ENCODE results near the gene SPATA13.
"Not testable (repeated sequence)": the region's sequence is repeated elsewhere in the genome, so short reads cannot be mapped to it uniquely, and the experiment has no call there.

SPATA13 gene

GRCh38 chr13:24160458-24161009 is at the start of gene SPATA13:
Gene SPATA13, plus strand, starts transcription at chr13:24160720. Its CDS starts 62,210 bp downstream, at chr13:24222930.
- DNase-seq = peak; percentile 90

- DNase-seq = no peak
Measured at GRCh38 chr13:24112791-24113190, 47.7 kb upstream of the SPATA13 start.

GRCh38 chr13:24115671-24116070 is 44.8 kb upstream of the SPATA13 start:
- DNase-seq = no peak

- DNase-seq = no peak
Measured at GRCh38 chr13:24116131-24116530, 44.4 kb upstream of the SPATA13 start.

GRCh38 chr13:24118576-24118975 is 41.9 kb upstream of the SPATA13 start:
- DNase-seq = no peak

- no peak for DNase-seq
Measured at GRCh38 chr13:24119626-24120508, 40.7 kb upstream of the SPATA13 start.

DNA sequence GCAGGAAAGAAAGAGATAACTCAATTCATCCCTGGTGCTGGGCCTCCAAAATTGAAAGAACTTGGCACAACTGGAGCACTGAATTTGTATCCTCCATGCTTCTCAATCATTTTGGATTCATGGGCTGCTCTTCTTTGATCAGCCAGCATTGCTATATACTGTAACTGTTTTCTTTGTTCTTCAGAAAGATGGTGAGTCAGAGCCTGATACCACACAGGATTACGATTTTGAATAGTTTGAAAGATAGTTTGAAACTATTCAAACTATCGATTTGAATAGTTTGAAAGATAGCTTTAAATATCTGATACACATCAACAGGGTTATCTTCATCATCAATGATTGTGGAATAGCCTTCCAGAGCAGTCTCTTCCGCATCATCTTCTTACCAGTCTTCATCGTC is 38.5 kb upstream of the SPATA13 start:
- not testable (repeated sequence) for DNase-seq

- DNase-seq = no peak
Measured at GRCh38 chr13:24122569-24122968, 38.0 kb upstream of the SPATA13 start.

DNA sequence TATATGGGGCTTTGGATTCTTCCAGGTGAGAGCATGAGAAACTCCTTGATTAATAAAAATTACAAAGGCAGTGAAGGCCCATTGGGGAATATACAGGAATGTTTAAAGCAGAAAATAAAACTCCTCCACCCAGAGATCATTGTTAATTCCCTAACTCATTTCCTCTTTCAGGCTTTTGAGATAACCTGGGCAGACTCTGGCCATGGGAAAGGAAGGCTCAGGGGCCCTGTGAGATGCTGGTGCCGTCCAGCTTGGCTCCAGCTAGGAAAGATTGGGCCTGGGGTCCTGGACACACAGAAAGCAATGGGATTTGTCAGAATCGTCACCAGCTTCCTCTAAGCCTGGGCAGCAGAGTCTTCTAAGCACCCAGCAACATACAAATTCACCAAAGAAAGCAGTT is 36.8 kb upstream of the SPATA13 start:
- DNase-seq = no peak

GRCh38 chr13:24124789-24125476 is 35.6 kb upstream of the SPATA13 start:
- no peak for DNase-seq

DNA sequence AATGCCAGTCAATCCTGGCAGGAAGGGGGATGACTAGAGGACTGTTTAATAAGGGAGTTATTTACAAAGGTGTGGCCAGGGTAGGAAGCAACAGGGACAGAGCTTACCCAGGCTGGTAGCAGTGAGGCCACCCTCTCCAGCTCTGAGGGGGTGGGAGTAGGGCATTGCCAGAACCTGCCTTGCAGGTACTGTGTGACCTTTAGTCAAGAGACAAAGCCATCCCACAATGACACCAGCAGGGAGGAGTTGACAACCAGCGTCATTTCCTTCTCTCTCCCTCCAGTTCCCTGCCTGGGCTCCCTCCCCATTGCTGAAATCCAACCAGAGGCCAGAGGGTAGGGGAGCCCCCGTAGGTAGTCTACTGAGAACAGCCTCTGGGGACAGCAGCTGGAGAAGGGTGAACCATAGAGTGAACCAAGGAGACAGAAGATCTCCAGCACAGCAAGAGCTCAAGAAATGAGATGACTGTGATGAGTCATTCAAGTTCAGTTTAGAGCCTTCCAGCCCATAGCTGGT is 33.3 kb upstream of the SPATA13 start:
- DNase-seq = no peak

GRCh38 chr13:24128112-24128511 is 32.4 kb upstream of the SPATA13 start:
- no peak for DNase-seq

GRCh38 chr13:24128962-24129361 is 31.6 kb upstream of the SPATA13 start:
- no peak for DNase-seq

DNA sequence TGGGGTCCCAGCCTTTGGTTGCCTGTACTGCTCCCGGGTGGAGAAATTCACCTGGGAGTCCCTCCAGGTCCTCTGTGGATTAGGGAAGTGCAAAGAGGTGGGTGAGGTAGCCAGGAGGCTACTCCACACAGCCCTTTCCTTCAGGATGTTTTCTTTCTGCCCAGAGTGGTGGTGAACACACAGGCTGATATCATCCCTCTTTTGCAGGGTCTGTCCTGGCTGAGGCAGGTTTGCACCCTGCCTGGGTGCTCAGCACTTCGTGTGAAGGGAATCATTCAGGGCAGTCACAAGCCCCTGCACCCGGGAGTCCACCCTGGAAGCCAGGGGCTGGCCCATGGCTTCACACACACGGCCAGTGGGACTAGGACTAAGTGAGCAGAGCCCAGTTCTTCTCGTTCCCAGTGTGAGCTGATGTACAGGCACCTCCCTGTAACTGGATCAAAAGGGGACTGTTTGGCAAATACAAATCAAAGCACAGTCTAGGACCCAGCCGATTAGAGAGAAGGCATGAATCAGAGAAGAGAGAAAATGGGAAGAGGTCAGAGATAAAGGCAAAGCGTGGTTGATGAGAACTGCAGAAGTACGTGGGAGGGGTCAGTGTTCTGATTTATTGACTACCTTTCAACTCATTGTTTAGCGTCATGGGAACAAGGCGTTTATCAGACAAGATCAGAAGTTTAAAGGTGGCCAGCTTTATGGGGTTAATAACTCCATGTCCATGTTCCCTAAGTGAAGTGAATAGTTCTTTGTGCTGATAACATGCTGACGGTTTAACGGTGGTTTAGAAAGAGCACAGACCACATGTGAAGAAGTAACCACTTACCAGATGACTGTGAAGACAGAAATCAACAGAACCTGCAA is 30.4 kb upstream of the SPATA13 start:
- no peak for DNase-seq

GRCh38 chr13:24131749-24132148 is 28.8 kb upstream of the SPATA13 start:
- no peak for DNase-seq

GRCh38 chr13:24133021-24133795 is 27.3 kb upstream of the SPATA13 start:
- no peak for DNase-seq

DNA sequence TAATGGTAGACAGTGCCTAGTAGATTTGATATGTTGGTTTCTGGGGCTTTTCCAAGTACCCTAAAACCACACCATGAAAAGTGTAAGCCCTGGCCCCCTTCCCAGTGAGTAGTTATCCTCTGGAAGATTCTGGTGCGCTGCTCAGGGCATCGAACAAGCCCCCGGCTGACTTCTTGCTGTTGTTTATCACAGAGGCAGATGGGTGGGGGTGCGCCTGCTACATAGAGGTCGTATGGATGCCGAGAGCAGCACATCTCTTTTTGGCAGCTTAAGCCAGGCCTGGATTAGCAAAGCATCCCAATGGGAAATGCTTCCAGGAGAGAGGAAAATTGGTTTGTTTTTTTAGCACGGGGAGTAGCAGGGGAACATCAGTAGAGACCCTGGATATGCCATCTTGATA is 26.3 kb upstream of the SPATA13 start:
- DNase-seq = no peak

GRCh38 chr13:24134757-24135156 is 25.8 kb upstream of the SPATA13 start:
- no peak for DNase-seq

DNA sequence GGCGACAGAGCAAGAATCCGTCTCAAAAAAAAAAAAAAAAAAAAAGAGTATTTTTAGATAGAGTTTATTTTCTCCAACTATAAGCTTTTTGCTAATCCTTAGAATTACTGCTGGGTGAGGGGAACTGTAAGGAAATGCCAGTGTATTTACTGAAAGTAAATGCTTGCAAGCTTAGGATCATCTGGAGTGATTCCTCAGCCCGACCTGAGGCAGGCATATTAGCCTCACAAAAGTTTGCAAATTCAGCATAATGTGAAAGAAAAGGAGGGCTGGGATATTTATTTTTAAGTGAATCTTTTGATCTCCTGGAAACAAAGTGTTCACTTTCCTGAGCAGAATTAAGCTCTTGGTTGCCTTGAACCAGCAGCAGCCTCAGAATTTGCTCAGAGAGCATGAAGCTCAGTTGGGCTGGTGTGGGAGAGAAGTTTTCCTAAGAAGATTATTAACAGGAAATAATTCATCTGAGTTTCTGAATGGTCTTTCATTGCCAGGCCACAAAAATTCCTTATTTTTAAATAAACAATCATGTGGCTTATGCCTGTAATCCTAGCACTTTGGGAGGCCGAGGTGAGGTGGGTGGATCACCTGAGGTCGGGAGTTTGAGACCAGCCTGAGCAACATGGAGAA is 24.7 kb upstream of the SPATA13 start:
- no peak for DNase-seq

DNA sequence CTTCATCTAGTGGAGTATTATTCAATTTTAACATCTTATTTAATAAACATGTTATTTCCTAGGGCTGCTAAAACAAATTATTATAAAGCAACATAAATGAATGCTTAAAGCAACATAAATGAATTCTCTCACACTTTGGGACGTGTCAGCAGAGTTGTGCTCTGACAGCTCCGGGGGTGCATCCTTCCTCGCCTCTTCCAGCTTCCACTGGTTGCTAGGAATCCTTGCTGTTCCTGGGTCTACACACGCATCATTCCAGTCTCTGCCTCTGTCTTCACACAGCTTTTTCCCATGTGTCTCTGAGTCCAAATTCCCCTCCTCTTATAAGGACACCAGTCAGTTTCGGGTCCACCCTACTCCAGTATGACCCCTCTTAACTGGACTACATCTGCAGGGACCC is 21.6 kb upstream of the SPATA13 start:
- DNase-seq = no peak

DNA sequence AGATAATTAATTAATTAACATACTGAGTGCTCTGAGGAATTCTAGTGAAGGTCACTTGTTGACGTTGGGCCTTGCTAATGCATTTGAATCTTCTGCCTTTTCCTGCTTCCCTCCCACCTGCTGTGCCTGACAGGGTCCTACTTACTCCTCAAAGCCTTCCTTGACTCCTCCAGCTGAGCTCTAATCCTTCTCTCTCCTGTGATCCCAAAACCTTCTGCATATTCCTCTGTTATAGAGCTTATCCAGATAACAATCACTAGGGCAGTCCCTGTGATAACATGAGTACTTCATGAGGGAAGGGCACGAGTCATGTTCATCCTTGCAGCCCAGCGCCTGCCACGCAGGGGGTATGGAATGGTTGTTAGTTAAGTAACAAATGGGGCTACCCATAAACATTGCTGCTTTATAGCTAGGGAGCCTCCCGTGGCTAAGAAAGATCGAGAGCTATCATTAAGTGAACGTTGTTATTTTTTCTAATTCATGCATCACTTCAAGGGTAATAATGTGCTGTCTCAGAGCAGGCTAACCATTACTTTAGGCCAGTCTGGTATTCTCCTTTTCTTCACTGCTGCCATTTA is 19.1 kb upstream of the SPATA13 start:
- no peak for DNase-seq

Measured in GDM1 (cell line).